IPS-18a (cell line): ENCODE results near the gene CAPRIN1.

Experiments used
- H3K27ac ChIP-seq: one replicate; pipeline ENCODE4 v1.5.1; 2013; ENCODE audit warnings: low read length
- H3K27me3 ChIP-seq: one replicate; pipeline ENCODE4 v1.6.1; 2013; ENCODE audit warnings: mild to moderate bottlenecking, low read length; ENCODE audit not compliant: control insufficient read depth, insufficient read depth
- H3K36me3 ChIP-seq: one replicate; pipeline ENCODE4 v1.6.1; 2013; ENCODE audit warnings: low read depth, low read length; ENCODE audit not compliant: control insufficient read depth
- H3K4me1 ChIP-seq: one replicate; pipeline ENCODE4 v1.6.1; 2013; ENCODE audit warnings: low read depth, low read length; ENCODE audit not compliant: control insufficient read depth
- H3K4me3 ChIP-seq: one replicate; pipeline ENCODE4 v1.5.1; 2013; ENCODE audit warnings: low read length
- H3K9ac ChIP-seq: one replicate; pipeline ENCODE4 v1.6.1; 2013; ENCODE audit warnings: mild to moderate bottlenecking, low read length, moderate library complexity
- H3K9me3 ChIP-seq: one replicate; pipeline ENCODE4 v1.6.1; 2013; ENCODE audit warnings: low read depth, low read length; ENCODE audit not compliant: control insufficient read depth

Gene CAPRIN1

GRCh38 chr11:34051349-34052035, at the start of gene CAPRIN1:
CAPRIN1 (plus strand) TSS chr11:34051731; CDS start chr11:34052421, 690 bp downstream.
- peaks cover 10% of the 10 kb centered on the region for H3K4me1 ChIP-seq
- H3K9ac ChIP-seq: peak within 1 kb of the TSS; percentile 100
- H3K9me3 ChIP-seq: no peaks in the 10 kb centered on the region
- H3K27ac ChIP-seq: peak within 1 kb of the TSS; percentile 100
- H3K36me3 ChIP-seq: peaks cover 14% of the 10 kb centered on the region
- no peaks in the 10 kb centered on the region for H3K27me3 ChIP-seq
- H3K4me3 ChIP-seq: peak within 1 kb of the TSS; percentile 87

GRCh38 chr11:34002420-34002819, 49.1 kb upstream of the CAPRIN1 start:
- H3K4me3 ChIP-seq: no peak overlapping the region
- H3K9me3 ChIP-seq: no peaks in the 10 kb centered on the region
- no peaks in the 10 kb centered on the region for H3K36me3 ChIP-seq
- peaks cover 2% of the 10 kb centered on the region for H3K4me1 ChIP-seq
- peaks cover 8% of the 10 kb centered on the region for H3K27me3 ChIP-seq
- H3K9ac ChIP-seq: no peak overlapping the region
- H3K27ac ChIP-seq: no peak overlapping the region

GRCh38 chr11:34004236-34004635, 47.3 kb upstream of the CAPRIN1 start:
- Histone ChIP-seq H3K4me3 (no peak overlapping the region), H3K36me3 (no peaks in the 10 kb centered on the region), H3K4me1 (no peaks in the 10 kb centered on the region), H3K9ac (no peak overlapping the region), H3K27ac (no peak overlapping the region), H3K9me3 (no peaks in the 10 kb centered on the region), H3K27me3 (no peaks in the 10 kb centered on the region)

- no peak overlapping the region for H3K9ac ChIP-seq
- H3K27ac ChIP-seq: no peak overlapping the region
These were observed 44.7 kb upstream of the CAPRIN1 start for GRCh38 chr11:34006876-34007275.

GRCh38 chr11:34012734-34013133, 38.8 kb upstream of the CAPRIN1 start:
- H3K27ac ChIP-seq: no peak overlapping the region
- no peaks in the 10 kb centered on the region for H3K4me1 ChIP-seq
- H3K27me3 ChIP-seq: no peaks in the 10 kb centered on the region
- no peaks in the 10 kb centered on the region for H3K36me3 ChIP-seq
- H3K9ac ChIP-seq: no peak overlapping the region
- H3K9me3 ChIP-seq: no peaks in the 10 kb centered on the region
- H3K4me3 ChIP-seq: no peak overlapping the region

More at GRCh38 chr11:34006876-34007275, 44.7 kb upstream of the CAPRIN1 start:
- Histone ChIP-seq H3K4me3 (no peak overlapping the region), H3K36me3 (no peaks in the 10 kb centered on the region), H3K4me1 (no peaks in the 10 kb centered on the region), H3K27me3 (no peaks in the 10 kb centered on the region), H3K9me3 (no peaks in the 10 kb centered on the region)

GRCh38 chr11:34013898-34014571, 37.5 kb upstream of the CAPRIN1 start:
- H3K36me3 ChIP-seq: no peaks in the 10 kb centered on the region
- H3K27me3 ChIP-seq: no peaks in the 10 kb centered on the region
- H3K27ac ChIP-seq: no peak overlapping the region
- H3K4me3 ChIP-seq: no peak overlapping the region
- no peak overlapping the region for H3K9ac ChIP-seq
- H3K4me1 ChIP-seq: no peaks in the 10 kb centered on the region
- H3K9me3 ChIP-seq: no peaks in the 10 kb centered on the region

GRCh38 chr11:34021977-34022735, 29.4 kb upstream of the CAPRIN1 start:
- Histone ChIP-seq H3K36me3 (no peaks in the 10 kb centered on the region), H3K27me3 (no peaks in the 10 kb centered on the region), H3K4me3 (no peak overlapping the region), H3K27ac (no peak overlapping the region), H3K4me1 (no peaks in the 10 kb centered on the region), H3K9ac (no peak overlapping the region), H3K9me3 (no peaks in the 10 kb centered on the region)

GRCh38 chr11:34026432-34026831, 25.1 kb upstream of the CAPRIN1 start:
- Histone ChIP-seq H3K9ac (no peak overlapping the region), H3K4me3 (no peak overlapping the region), H3K9me3 (no peaks in the 10 kb centered on the region), H3K27me3 (no peaks in the 10 kb centered on the region), H3K27ac (no peak overlapping the region), H3K4me1 (peaks cover 6% of the 10 kb centered on the region), H3K36me3 (no peaks in the 10 kb centered on the region)

GRCh38 chr11:34027516-34028408, 23.8 kb upstream of the CAPRIN1 start:
- no peaks in the 10 kb centered on the region for H3K27me3 ChIP-seq
- H3K4me1 ChIP-seq: peaks cover 6% of the 10 kb centered on the region
- no peak overlapping the region for H3K27ac ChIP-seq
- H3K9ac ChIP-seq: no peak overlapping the region
- no peaks in the 10 kb centered on the region for H3K36me3 ChIP-seq
- no peaks in the 10 kb centered on the region for H3K9me3 ChIP-seq
- H3K4me3 ChIP-seq: no peak overlapping the region

GRCh38 chr11:34028425-34028824, 23.1 kb upstream of the CAPRIN1 start:
- Histone ChIP-seq H3K27ac (no peak overlapping the region), H3K27me3 (no peaks in the 10 kb centered on the region), H3K9me3 (no peaks in the 10 kb centered on the region), H3K36me3 (no peaks in the 10 kb centered on the region), H3K4me1 (peaks cover 6% of the 10 kb centered on the region), H3K9ac (no peak overlapping the region), H3K4me3 (no peak overlapping the region)

- Histone ChIP-seq H3K27me3 (no peaks in the 10 kb centered on the region), H3K27ac (no peak overlapping the region), H3K36me3 (no peaks in the 10 kb centered on the region), H3K4me1 (peaks cover 6% of the 10 kb centered on the region), H3K9me3 (no peaks in the 10 kb centered on the region), H3K9ac (no peak overlapping the region), H3K4me3 (no peak overlapping the region)
These were observed 22.4 kb upstream of the CAPRIN1 start for GRCh38 chr11:34029176-34029575.
